ENCODE data around the gene CNTN2.

The CNTN2 gene

DNA sequence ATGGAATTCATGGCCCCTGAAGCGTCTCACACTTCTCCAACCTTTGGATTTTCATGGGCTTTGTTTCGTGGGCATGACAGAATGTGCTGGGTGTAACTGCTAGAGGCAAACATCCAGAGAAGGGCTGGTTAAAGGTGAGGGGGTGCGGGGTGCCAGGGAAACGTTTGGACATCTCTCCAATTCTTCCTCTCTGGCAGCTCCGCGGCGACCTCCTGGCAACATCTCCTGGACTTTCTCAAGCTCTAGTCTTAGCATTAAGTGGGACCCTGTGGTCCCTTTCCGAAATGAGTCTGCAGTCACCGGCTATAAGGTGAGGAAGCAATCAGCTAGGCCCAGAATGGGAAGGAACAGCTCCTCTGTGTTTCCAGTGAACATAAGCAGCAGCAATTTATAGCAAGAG is 29.3 kb downstream of the CNTN2 start:
- no peak for DNase-seq (ENCODE audit: low read depth, low spot score)

DNA sequence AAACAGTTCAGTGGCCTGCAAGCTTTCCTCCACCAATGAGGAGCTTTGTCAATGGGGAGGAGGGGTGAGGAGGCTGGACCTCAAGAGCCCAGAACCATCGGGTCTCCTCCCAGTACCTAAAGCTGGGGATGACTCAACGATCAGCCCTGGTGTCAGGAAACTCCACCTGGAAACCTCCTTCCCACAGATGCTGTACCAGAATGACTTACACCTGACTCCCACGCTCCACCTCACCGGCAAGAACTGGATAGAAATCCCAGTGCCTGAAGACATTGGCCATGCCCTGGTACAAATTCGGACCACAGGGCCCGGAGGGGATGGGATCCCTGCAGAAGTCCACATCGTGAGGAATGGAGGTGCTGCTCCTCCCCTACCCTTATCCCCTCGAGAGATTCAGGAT is 29.9 kb downstream of the CNTN2 start:
- DNase-seq (ENCODE audit: low read depth, low spot score) = no peak

DNA sequence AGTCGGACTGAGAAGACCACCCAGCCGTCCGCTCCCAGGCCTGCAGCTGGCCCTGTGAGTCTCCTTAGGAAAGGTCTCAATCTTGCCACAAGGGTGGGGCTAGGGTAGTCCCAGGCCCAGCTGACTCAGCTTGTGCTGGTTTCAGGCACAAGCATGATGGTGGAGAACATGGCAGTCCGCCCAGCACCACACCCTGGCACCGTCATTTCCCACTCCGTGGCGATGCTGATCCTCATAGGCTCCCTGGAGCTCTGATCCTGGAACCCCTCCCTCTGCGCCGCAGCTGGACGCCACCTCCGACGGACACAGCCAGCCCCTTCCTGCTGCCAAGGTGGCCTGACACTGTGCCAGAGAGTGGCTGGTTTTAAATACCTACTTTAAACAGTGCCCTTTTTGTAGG is 30.5 kb downstream of the CNTN2 start:
- DNase-seq (ENCODE audit: low read depth, low spot score) = no peak

DNA sequence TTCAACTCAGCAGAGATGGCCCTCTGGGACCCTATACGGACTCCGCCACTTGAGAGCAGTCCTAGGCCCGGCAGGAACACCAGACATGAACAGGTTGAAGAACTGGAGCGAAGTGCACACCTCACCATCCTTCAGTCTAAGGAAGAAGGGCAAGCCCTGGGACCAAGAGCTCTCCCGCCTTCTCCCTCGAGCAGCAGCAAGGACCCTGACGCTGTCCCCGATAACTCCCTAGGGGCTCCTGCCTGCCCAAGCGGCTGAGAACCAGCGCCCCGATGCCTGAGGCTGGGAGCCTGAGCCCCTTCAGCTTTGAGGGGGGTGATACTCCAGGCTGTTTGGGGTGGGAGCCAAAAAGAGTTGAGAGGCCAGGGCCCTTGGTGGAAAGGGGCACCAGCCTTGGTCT is 31.1 kb downstream of the CNTN2 start:
- no peak for DNase-seq (ENCODE audit: low read depth, low spot score)

DNA sequence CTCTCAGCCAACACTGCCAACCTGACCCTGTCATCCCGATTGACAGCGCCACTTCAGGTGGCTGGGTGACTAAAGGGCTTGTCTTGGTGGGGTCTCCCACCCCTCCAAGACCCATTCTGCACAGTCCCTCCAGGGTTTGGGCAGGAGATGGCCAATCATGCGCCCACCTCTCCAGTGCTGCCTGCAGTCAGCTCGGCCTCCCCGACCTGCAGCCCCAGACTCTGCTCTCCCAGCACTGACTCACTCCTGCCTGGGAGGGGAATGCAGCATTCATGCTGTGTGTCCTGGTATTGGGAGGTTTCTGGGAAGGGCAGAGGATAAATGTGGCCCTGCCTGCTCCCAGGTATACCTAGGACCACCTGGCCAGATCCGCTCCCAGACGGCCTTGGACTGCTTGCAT is 31.5 kb downstream of the CNTN2 start:
- DNase-seq (ENCODE audit: low read depth, low spot score) = no peak

DNA sequence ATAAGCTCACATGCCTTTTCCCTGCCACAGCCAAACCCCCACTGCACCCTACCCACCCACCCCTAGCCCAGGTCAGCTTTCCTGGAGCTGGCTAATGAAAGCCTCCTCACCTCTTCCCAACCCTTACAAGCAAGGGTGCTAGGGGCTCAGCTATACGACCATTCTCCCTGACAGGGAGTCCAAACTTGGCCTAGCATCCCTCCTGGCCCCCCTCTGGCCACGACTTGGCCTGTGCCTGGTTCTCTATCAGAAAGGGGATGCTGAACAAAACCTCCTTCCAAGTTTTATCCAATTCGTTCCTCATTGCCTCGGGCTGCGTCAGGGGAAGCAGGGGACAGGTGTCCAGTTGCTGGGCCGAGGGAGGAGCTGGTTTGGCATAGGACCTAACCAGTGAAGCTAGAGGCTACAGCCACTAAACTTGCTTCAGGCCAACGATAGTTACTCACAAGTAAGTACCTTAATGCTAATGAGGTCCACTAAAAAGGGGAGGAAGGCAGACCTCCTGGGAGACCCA is 32.7 kb downstream of the CNTN2 start:
- DNase-seq (ENCODE audit: low read depth, low spot score) = no peak

DNA sequence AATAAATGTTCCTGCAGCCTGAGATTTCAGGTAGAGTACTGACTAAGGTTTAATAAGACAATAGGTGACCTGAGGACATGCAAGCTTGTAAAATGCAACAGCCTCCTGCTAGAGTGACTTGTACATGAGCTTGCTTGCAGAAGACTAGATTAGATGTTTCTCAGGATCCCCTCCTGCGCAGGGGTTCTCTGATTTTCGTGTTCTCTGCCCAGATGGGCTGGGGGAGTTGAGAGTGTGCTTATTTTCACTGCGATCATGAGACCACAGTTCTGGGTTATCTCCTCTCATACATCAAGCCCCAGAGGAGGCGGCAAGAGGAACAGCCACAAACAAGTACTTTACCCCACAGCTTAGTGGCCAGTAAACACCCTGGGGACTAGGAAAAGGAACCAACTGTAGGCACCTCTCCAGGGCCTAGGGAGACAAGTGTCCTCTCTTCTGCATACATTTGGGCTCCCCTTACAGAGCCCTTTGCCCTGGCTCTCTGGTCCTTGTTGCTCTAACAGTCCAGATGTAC is 33.3 kb downstream of the CNTN2 start:
- no peak for DNase-seq (ENCODE audit: low read depth, low spot score)

DNA sequence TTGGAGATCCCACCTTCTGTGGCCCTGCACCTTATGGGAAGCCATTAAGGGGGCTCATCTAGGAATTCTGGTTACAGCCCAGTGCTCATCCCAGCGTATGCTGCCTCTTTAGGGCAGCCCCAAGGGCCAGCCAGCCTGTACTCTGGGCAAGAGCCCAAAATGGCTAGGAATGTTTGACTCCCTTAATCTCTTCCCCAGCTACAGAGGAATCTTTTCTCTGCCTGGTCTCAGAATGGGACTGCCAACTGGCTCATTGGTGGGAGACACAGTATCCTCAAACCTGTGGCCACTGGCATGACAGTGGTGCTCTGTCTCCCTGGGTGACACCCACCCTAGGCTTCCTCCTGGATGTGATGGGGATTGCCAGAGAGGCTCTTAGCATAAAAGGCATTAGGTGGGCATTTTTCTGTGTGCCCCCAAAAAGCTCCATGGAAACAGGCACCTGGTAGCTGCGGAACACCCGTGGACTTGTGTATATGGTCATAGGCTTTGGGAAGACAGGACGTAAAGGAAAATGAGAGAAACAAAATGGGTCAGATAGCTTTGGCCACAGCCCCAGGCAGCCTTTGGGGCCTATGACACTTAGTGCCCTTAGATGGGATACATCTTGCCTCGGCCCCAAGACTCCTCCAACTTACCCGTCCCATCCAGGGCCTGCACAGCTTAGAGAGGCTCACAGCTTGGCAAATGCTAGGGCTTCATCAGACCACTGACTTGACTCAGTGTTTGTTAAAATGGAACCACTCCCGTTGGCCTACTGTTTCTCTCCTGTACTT is 34.3 kb downstream of the CNTN2 start:
- no peak for DNase-seq (ENCODE audit: low read depth, low spot score)

DNA sequence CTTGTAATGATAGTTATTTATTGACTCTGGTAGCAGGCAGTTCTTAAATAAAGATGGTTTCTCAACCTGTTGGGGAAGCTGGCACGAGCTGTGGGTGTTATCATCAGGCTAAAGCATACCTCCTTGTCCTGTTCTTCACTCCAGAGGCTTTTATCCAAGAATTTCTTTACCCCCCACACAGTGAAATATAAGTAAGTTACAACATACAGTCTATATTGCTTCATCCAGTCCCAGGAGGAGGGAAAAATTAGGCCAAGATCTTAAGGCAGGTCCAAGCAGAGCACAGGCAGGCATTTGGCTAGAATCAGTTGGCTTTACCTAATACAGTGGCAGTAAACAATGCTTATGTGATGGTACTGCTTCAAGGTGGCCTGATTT is 34.9 kb downstream of the CNTN2 start:
- DNase-seq (ENCODE audit: low read depth, low spot score) = no peak

DNA sequence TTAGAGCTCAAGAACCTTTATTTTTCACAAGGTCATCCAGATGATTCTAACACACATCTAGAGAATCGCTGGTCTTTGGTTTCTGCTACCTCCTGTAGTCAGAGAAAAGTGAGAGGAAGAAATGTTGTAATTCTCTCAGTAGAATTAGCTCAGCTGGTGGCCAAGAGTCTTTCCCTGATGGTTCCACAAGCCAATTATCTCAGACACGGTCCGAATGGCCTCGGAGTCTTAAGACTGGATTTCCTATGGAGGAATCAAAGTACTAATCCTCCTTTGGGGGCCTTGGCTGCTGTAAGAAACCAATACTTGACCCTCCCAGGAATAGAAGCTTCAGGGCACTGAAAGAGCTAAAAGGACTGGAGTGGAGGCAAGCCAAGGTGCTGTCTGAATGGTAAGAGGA is 39.4 kb downstream of the CNTN2 start:
- no peak for DNase-seq (ENCODE audit: low read depth, low spot score)

DNA sequence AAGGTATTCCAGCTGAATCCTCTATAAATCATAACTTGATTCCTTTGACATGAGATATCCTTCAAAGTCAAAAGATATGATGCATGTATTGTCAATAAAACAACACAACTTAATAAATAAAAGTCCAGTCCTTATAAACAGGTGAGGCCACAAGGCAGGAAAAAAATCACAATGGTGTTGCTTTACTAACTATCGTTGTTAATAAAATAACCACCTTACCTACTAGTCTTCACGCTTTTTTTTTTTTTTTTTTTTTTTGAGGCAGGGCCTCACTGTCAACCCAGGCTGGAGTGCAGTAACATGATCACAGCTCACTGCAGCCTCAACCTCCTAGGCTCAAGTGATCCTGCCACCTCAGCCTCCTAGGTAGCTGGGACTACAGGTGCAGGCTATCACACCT is 41.3 kb downstream of the CNTN2 start, which contains the start of gene TMEM81:
Gene TMEM81 (minus strand): TSS at position 101 of the 400 bp plus-strand sequence. CDS start 140 bp downstream, outside the sequence.
- no peak for DNase-seq (ENCODE audit: low read depth, low spot score)

DNA sequence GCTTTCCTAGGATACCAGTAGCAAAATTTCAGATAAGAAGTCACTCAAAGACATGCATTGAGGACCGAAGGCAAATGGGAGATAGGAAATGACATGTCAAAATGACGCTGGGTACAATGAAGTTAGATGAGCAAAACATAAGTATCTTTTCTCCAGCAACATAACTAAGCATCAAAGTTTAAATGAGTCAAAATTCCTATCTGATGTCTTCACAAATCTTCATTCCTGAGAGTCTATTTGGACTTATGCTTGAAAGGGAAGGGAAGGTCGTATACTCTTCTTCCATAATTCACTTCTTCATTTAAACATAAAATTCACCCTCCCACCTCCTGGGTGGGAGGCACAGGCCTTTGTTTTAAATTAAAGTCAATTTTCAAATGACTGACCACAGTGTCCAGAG is 45.3 kb downstream of the CNTN2 start:
- DNase-seq (ENCODE audit: low read depth, low spot score) = no peak

DNA sequence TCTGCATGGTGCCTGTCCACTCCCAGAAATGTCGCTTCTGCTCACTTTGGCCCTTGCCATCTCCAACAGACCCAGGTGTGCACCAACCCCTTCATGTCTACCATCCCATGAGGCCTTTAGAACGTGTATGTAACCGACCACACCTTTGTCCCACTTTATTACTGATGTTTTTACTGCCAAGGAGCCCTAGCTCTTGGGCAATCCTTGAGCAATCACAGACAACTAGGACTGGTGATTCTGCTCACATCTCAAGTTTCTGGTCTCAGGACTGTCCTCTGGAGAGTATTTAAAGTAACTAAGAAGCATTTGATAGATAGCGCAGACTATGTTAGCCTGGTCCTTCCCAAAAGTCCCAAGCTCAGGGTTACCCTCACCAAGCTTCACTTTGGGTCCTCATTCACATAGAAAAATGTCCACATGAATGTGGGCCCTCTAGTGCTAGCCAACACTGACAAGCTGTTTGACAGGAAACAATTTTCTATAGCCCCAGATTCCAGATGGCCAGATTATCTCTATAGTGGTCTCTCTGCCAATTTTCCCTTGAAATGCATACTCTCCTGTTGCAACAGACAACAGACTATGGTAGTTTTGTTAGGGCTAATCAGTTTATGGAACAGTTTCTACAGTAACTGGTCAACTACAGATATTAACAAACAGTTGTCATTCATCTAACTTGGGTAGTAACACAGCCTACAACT is 48.2 kb downstream of the CNTN2 start:
- DNase-seq (ENCODE audit: low read depth, low spot score) = no peak

DNA sequence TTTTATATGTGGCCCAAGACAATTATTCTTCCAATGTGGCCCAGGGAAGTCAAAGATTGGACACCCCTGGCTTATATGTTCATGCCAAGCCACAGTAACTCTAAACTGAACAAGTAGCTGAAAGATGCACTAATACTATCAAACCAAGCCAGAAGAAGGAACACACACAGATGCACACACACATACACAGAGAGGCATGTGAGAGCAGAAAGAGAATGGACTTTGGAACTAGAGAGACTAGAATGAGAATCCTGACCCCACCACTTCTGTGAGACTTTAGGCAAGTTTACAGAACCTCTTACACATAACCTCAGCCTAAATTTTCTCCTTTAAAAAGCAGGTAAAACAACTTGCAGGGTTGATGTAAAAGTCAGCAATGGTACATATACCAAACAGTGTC is 52.4 kb downstream of the CNTN2 start:
- DNase-seq (ENCODE audit: low read depth, low spot score) = no peak

DNA sequence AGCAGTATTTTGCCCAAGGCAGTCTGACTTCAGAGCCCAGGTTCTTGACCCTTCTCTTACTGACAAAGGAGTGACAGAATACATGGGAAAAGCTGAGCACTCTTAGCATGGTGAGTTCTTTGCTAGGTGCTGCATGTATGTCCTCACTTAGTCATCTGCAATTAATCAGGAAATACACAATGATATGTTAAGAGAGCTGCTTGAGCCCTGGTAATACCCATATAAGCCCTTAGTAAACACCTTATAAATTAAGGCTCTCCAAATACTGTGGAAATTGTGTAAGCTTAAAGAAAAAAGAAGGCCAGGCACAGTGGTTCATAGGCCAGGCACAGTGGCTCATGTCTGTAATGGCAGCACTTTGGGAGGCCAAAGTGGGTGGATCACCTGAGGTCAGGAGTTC is 55.2 kb downstream of the CNTN2 start:
- no peak for DNase-seq (ENCODE audit: low read depth, low spot score)

DNA sequence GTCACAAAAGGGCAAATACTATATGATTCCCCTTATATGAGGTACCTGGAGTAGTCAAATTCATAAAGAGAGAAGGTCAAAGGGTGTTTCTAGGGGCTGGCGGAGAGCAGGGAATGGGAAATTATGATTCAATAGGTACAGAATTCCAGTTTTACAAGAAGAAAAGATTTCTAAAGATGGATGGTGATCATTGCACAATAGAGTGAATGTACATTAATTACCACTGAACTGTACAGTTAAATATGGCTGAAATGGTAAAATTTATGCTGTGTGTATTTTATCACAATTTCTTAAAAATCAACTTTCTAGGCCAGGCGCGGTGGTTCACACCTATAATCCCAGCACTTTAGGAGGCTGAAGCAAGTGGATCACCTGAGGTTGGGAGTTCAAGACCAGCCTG is 59.4 kb downstream of the CNTN2 start:
- no peak for DNase-seq (ENCODE audit: low read depth, low spot score)

DNA sequence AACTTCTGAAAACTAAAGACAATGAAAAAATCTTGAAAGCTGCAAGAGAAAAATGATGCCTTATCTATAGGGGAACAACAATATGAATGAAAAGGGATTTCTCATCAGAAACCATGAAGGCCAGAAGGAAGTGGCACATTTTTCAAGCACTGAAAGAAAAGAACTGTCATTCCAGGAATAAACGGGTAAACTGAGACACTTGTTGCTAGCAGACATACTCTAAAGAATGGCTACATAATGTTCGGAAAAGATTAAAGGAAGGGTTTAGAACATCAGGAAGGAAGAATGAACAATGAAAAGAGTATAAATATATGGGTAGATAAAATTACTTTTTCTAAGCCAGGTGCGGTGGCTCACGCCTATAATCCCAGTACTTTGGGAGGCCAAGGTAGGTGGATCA is 64.3 kb downstream of the CNTN2 start:
- no peak for DNase-seq (ENCODE audit: low read depth, low spot score)

DNA sequence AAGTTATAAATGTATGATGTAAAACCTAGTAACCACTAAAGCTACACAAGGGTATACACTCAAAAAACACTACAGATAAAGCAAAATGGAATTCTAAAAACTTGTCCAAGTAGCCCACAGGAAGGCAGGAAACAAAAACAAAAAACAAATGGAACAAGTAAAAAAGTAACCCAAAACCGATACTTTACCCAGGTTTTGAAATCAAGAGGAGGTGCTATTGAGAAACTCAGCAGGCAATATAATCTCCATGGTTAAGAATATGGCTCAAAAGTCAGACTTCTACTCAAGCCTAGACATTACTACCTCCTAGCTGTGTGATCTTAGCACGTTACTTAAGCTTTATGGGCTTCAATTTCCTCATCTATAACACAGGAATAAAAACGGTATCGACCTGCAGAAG is 65.5 kb downstream of the CNTN2 start:
- no peak for DNase-seq (ENCODE audit: low read depth, low spot score)

DNA sequence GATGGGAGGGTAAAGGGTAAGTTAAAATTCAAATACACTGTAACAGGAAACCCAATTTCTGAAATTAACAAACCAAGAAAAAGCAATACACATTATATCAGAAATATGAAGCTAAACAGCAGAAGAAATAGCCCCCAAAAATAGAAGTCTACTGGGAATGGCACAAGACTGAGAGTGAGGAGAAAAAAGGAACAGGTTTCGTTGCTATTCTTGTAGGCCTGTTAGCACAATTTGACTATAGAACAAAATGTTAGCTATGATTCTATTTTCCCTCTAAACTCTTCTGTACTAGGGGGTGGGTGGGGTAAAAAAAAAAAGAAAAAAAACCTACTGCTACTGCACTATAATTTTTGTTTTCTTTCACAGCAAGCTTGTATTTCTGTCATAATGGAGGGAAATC is 66.3 kb downstream of the CNTN2 start:
- DNase-seq (ENCODE audit: low read depth, low spot score) = no peak

DNA sequence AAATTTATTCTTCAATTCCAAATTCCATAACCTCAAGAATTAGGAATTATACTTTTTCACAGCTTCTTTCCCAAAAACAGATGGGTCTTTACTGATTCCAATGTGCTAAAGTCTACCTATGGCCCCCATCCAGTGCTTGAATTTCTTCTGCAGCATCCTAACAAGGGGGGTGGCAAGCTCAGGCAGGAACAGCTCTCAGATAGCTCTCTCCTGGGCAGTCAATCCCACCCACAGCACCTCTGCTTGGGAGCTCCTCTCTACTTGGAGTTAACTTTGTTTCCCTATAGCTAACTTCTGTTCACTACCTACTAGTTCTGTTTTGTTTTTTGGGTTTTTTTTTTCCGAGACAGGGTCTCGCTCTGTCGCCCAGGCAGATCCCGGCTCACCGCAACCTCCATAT is 66.7 kb downstream of the CNTN2 start:
- DNase-seq (ENCODE audit: low read depth, low spot score) = no peak

DNA sequence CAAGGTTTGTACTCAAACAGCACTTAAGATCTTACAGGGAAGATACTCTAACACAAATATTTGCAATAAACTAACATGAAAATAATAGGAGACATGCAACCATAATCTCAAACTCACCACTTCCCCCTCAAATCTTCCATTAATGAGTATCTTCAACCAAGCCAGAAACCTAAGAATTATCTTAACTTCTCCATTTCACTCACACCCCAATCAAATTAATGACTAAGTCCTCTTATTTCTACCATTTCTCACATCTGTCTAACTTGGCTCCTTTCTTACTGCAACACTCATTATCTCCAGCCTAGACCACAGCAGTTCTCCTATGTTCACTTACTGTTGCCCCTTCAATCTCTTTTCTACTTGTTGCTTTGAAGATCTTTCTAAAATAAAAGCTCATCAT is 68.3 kb downstream of the CNTN2 start:
- DNase-seq (ENCODE audit: low read depth, low spot score) = no peak

DNA sequence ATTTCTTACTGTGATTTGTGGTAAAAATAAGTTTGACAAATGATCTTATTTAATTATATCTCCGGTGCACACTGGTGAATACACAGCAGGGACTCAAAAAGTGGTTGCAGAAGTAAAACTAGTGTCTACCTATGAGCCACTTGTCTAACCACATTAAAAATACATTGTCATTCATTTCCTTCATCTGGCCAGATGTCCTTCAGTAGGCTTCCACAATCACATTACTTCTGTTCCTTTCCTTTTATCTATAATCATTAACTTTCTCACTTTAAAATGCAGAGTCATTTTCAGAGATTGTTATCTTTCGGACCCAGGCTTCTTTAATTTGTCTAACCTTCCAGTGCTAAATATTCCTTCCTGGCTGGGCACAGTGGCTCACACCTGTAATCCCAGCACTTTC is 75.7 kb downstream of the CNTN2 start:
- DNase-seq (ENCODE audit: low read depth, low spot score) = no peak
